Myocyte (in vitro differentiated cells): ENCODE results near the gene SSBP3. TPM values are rescaled to one million over a fixed set of nuclear protein-coding genes. Genes with fewer than 3 reads are reported as not detected.
"Not testable (repeated sequence)": the region's sequence is repeated elsewhere in the genome, so short reads cannot be mapped to it uniquely, and the experiment has no call there.

Experiments used
- DNase-seq: peaks from one replicate; pipeline ENCODE4 v3.0.0-alpha.2; 2012; ENCODE audit warnings: low read depth
- total RNA-seq: library from RNA; depleted of rRNA; stranded (reverse); fragments of >200 nt; gene quantifications from 2 replicates; pipeline ENCODE4 v1.2.3, GENCODE V29; 2014

The SSBP3 gene
- total RNA-seq, 1 donor from 2014 or later, result 21.8 TPM

- no peak for DNase-seq
These were observed 53.4 kb downstream of the SSBP3 start for GRCh38 chr1:54352755-54353154.

GRCh38 chr1:54350360-54350759 is 55.8 kb downstream of the SSBP3 start:
- DNase-seq, result no peak

- no peak for DNase-seq
These were observed 57.5 kb downstream of the SSBP3 start for GRCh38 chr1:54348700-54349021.

GRCh38 chr1:54347955-54348699 is 58.1 kb downstream of the SSBP3 start:
- DNase-seq, result no peak

GRCh38 chr1:54347261-54347954 is 58.8 kb downstream of the SSBP3 start:
- DNase-seq, result no peak

GRCh38 chr1:54345548-54345947 is 60.6 kb downstream of the SSBP3 start:
- not testable (repeated sequence) for DNase-seq

GRCh38 chr1:54345116-54345515 is 61.1 kb downstream of the SSBP3 start:
- DNase-seq, result no peak

GRCh38 chr1:54342742-54343687 is 63.2 kb downstream of the SSBP3 start:
- DNase-seq, result peak; percentile 44

GRCh38 chr1:54342288-54342687 is 63.9 kb downstream of the SSBP3 start:
- no peak for DNase-seq

- no peak for DNase-seq
These were observed 64.4 kb downstream of the SSBP3 start for GRCh38 chr1:54341763-54342162.

GRCh38 chr1:54340878-54341277 is 65.3 kb downstream of the SSBP3 start:
- DNase-seq, result peak; percentile 25

- DNase-seq, result no peak
These were observed 65.8 kb downstream of the SSBP3 start for GRCh38 chr1:54340434-54340833.

GRCh38 chr1:54339126-54339525 is 67.1 kb downstream of the SSBP3 start:
- DNase-seq, result no peak

GRCh38 chr1:54338464-54338863 is 67.7 kb downstream of the SSBP3 start:
- DNase-seq, result no peak

GRCh38 chr1:54337928-54338327 is 68.3 kb downstream of the SSBP3 start:
- no peak for DNase-seq

GRCh38 chr1:54337034-54337433 is 69.2 kb downstream of the SSBP3 start:
- DNase-seq, result no peak

GRCh38 chr1:54336116-54336515 is 70.1 kb downstream of the SSBP3 start:
- DNase-seq, result no peak

- DNase-seq, result peak; percentile 89
These were observed 70.5 kb downstream of the SSBP3 start for GRCh38 chr1:54335755-54336108.

- peak; percentile 85 for DNase-seq
These were observed 71.0 kb downstream of the SSBP3 start for GRCh38 chr1:54335011-54335754.

- no peak for DNase-seq
These were observed 73.2 kb downstream of the SSBP3 start for GRCh38 chr1:54332781-54333585.
